ENCODE results near the gene SLC37A1.
A peak's percentile ranks its signal among the peaks of the same experiment; 100 is the strongest.

SLC37A1 gene

DNA sequence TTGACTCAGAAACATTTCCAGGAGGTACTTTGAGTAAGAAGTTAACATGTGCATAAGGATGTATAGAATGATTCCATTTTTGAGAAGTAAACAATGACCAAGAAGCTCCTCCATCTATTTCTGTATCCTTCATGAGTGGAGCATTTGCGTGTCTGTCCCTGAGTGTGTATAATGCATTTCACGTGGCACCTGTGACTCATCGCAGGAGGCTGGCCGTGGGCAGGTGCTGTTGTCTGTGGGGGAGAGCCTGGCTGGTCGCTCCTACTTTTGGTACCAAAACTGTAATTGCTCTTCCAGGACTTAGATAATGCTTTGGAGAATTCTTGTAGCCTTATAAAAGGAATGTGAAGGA, 16.5 kb downstream of the SLC37A1 start:
- ATAC-seq: no peak

DNA sequence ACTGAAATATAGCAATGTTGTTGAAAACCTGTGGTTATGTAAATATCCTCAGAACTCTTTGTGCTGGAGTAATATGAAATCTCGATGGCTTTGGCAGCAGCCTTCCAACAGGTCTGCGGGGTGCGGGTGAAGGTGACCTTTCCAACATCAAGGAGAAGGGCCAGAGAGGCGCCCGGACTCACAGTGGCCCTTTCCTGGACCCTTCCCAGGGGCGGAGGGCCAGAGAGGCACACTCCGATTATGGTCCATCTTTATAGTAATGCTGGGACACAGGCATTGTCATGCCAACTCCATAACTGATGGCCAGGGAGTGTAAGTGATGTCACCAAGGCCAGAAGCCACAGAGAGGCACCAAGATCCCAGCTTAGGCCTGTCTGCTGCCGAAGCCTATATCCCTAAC, 18.1 kb downstream of the SLC37A1 start:
- no peak for ATAC-seq

- no peak for ATAC-seq
Measured at GRCh38 chr21:42532466-42533181, 19.0 kb downstream of the SLC37A1 start.

DNA sequence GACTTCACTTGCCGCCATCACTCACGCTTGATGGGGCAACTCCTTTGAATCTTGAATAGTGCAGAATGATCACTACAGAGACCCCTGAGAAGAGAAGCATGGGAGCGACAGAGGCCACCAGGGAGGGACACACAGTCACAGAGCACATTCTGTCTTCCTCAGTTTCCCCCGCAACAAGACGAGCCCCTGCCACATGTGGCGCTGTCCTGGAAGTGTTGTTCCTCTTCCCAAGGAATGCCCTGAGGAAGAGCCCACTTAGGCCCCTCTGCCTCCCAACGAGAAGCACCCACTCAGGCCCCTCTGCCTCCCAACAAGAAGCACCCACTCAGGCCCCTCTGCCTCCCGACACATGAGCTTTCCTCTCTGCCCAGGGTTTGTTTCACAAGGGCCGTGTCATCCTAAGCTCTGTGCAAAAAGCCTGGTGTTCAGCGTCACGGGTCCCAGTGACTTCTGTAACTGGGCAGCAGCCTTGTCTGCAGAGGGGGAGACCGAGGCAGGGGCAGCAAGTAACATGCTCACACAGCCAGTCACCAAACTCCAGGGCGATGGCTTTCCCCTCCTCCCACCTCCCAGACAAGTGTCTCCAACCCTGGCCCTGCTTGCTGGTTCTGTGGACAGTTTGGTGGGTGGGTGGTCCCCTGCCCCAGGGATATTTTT, 19.8 kb downstream of the SLC37A1 start:
- no peak for ATAC-seq

DNA sequence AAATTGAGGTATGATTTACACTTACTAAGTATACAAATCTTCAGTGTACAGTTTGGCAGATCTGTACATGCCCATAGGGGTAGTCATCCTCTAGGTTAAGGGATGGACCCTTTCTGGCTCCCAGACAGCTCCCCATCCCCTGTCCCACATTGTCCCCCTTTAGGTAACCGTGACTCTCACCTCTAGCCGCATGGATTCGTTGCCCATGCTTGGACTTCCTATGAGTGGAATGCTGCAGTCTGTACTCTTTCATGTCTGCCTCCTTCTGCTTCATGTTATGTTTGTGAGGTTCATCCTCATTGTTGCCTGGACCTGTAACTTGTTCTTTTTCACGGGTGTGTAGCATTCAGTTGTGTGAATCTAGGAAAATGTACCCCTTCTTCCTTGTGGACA, 20.3 kb downstream of the SLC37A1 start:
- no peak for ATAC-seq

DNA sequence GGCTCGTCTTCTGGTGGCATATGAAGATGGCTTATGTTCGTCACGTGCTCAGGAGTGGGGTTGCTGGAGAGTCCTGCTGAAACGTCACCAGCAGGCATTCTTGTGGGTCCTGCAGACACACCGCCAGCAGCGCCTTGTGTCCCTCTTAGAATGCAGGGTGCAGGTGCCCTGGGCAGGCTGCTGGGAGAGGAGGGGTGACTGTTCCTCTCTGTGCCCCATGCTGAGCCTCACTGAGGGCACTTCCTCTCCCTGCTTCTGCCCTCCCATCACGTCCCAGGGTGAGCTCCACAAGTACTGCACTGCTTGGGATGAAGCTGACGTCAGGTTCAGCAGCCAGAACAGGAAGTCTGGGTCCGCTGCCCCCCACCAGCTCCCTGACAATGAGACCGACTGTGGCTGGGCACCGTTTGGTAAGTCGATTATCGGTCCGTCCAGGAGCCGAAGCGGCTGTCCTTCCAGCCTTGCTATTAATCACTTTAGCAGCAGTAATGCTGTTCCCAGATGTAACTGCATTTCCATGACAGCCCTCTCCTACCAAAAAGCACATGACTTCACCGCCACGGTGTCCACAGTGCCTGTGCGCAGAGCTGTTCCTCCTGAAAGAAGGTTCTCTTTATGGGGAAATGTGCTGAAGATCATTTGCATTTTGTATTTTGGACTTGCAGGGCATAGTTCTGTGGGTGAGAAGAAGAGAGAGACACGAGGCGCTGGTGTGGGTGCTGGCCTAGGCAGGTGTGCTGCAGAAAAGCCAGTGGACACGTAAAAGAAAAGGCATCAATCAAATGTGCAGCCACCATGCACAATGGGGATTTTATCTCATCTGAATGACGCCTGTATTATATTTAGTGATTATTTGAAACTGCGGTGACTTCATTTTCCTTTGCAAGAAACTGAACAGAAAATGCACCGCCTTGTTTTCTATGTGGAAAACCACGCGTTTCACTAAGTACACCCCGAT, 21.0 kb downstream of the SLC37A1 start:
- no peak for ATAC-seq

DNA sequence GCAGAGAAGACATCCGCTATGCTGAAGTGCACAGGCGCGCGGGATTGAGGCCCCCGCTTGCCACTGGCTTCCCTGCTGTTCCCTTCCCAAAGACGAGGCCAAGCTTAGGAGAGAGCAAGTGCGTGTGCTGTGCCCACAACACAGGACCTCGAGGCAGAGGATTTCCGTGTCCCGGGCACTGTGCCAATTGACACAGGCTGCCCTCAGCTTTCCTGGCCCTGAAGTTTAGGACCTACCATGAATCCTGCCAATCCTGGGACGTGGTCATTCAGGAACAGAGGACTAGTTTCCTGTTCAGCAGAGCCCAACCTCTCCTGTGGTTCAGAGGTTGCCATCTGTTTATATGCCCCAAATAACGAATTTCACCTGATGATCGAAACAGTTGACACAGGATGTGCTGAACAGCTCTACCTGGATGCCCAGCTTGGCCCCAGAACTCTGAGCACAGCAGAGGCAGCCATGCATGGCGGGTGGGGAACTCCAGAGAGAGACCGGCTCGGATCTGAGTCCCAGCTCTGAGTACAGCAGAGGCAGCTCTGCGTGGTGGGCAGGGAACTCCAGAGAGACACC, 22.0 kb downstream of the SLC37A1 start:
- ATAC-seq: peak; percentile 35 to 43

GRCh38 chr21:42536601-42537000, 22.9 kb downstream of the SLC37A1 start:
- no peak for ATAC-seq

GRCh38 chr21:42537106-42537742, 23.6 kb downstream of the SLC37A1 start:
- ATAC-seq: peak in 1 of 2 donors; percentile 38

GRCh38 chr21:42538479-42539275, 25.0 kb downstream of the SLC37A1 start:
- ATAC-seq: no peak

GRCh38 chr21:42539342-42539741, 25.7 kb downstream of the SLC37A1 start:
- no peak for ATAC-seq

DNA sequence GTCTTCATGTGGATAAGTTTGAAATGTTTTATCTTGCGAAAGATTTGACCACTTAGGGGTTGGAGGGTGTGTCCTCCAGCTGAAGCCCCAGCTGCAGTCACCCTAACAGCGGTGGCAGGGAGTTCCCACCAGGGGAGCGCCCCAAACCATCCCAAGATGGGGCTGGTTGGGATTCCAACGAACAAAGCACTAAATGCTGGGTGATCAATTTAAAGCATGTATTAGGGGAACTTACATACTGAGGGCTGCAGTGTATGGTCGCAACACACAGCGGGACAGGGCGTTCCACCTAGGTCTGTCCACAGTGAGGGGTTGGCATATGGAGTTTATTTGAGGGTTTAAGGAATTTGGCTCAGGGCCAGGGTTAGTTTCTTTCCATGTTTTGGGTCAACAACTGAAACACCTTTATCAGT, 26.3 kb downstream of the SLC37A1 start:
- ATAC-seq: no peak

GRCh38 chr21:42540396-42540795, 26.7 kb downstream of the SLC37A1 start:
- no peak for ATAC-seq

DNA sequence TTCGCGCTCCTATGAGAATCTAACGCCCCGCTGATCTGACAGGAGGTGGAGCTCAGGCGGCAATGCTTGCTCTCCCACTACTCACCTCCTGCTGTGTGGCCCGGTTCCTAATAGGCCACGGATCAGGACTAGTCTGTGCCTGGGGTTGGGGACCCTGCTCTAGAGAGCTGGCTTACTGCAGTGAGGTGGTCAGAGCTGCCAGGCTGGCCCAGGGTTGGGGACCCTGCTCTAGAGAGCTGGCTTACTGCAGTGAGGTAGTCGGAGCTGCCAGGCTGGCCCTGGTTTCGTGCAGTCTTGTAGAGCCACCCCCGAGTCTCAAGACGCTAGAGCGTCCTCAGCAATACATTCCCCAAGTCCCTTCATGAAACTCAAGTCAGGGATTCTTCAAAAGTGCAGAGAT, 27.5 kb downstream of the SLC37A1 start:
- ATAC-seq: no peak

DNA sequence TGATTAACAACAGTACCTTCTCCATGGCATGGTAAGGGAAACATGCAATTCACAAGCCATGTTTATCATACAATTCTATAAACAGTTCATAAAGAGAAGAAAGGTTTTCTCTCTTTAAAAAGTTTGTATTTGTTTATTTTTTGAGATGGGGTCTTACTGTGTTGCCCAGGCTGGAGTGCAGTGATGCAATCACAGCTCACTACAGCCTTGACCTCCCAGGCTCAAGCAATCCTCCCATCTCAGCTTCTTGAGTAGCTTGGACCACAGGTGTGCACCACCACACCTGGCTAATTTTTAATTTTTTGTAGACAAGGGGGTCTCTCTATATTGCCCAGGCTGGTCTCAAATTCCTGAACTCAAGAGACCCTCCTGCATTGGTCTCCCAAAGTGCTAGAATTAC, 28.0 kb downstream of the SLC37A1 start:
- ATAC-seq: no peak

GRCh38 chr21:42542196-42542595, 28.5 kb downstream of the SLC37A1 start:
- ATAC-seq: no peak

- no peak for ATAC-seq
Measured at GRCh38 chr21:42542596-42542995, 28.9 kb downstream of the SLC37A1 start.

GRCh38 chr21:42543106-42543847, 29.6 kb downstream of the SLC37A1 start:
- ATAC-seq: no peak

DNA sequence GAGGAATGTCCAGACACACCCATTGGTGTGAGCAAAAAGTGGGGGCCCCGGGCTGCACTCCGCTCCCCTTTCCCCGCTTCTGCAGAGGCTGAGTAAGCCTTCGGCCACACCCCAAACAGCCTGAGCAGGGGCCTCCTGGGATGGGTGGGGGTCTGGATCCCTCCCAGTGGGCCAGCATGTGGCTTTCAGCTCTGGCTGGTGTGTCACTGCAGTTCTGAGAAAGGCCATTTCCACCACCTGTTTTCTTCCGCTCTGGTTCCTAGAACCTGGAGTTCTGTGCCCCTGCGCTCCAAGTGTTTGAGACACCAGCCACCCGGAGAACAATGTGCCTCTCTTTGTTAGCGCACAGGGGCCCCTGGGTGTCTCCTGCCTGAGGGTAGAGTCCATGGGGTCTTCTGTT, 30.9 kb downstream of the SLC37A1 start:
- ATAC-seq: no peak

- no peak for ATAC-seq
Measured at GRCh38 chr21:42545317-42545716, 31.7 kb downstream of the SLC37A1 start.

DNA sequence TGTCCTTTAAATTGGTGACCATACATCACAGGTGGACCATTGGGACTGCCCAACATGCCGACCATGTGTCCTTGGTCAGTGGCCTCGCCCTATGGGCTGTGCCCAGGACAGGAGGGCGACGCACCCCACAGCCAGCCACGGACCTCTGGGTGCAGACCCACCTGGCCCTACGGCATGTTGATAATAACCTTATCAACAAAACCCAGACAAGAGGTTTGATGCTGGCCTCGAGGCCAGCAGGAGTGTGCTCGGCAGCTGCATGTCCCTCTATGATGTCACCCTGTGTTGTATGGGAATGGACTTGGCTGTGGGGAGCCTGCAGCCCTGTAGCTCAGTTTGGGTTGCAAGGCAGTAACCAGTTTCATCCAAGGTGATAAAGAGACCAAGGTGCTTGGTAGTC, 32.1 kb downstream of the SLC37A1 start:
- no peak for ATAC-seq

All from activated CD4-positive, CD25-positive, alpha-beta regulatory T cell treated with anti-CD3 and anti-CD28 coated beads, Interleukin-2, amount 50 U/mL, for 24 hours (primary cell).